Astrocyte of the cerebellum (primary cell): Measurements from ENCODE around the gene DNAH6.
A peak's percentile ranks its signal among the peaks of the same experiment; 100 is the strongest.
"Not testable (repeated sequence)": the region's sequence is repeated elsewhere in the genome, so short reads cannot be mapped to it uniquely, and the experiment has no call there.

Source experiments
- DNase-seq: peaks from one replicate; pipeline ENCODE4 v3.0.0-alpha.2; 2011; ENCODE audit warnings: low read depth
- H3K4me3 ChIP-seq: 2 replicates; pipeline ENCODE4 v1.5.1; 2011; ENCODE audit warnings: mild to moderate bottlenecking, low read depth, low read length, moderate library complexity
- CTCF ChIP-seq: IDR thresholded peaks from 2 replicates; pipeline ENCODE4 v1.5.1; 2012; ENCODE audit warnings: low read length, low read depth, moderate library complexity, mild to moderate bottlenecking; ENCODE audit errors: missing control alignments
- in situ Hi-C: cut with HindIII; loops from 2 replicates; pipeline ENCODE4 v1.10.0; 2017; ENCODE audit warnings: low sequenced_read_pairs

DNAH6 gene

GRCh38 chr2:84858937-84859336, 342.6 kb downstream of the DNAH6 start:
- no peak for DNase-seq
- TF ChIP-seq CTCF = no peak
- H3K4me3 ChIP-seq = no peak overlapping the region
- in situ Hi-C loops = no loop called here

- in situ Hi-C loops = no loop called here
Observed at GRCh38 chr2:84861539-84861938, 345.2 kb downstream of the DNAH6 start.

GRCh38 chr2:84862006-84862405, 345.7 kb downstream of the DNAH6 start:
- no peak for DNase-seq
- no peak overlapping the region for H3K4me3 ChIP-seq
- in situ Hi-C loops = no loop called here
- TF ChIP-seq CTCF = no peak

More at GRCh38 chr2:84861539-84861938, 345.2 kb downstream of the DNAH6 start:
- no peak for DNase-seq
- H3K4me3 ChIP-seq = no peak overlapping the region
- no peak for TF ChIP-seq CTCF

- H3K4me3 ChIP-seq = no peak overlapping the region
Observed at GRCh38 chr2:84865181-84865783, 349.0 kb downstream of the DNAH6 start.

GRCh38 chr2:84866122-84866521, 349.8 kb downstream of the DNAH6 start:
- TF ChIP-seq CTCF = no peak
- in situ Hi-C loops = no loop called here
- no peak for DNase-seq
- H3K4me3 ChIP-seq = no peak overlapping the region

More at GRCh38 chr2:84865181-84865783, 349.0 kb downstream of the DNAH6 start:
- no peak for DNase-seq
- in situ Hi-C loops = no loop called here
- peak; percentile 13 for TF ChIP-seq CTCF

GRCh38 chr2:84868327-84868726, 352.0 kb downstream of the DNAH6 start:
- DNase-seq, in situ Hi-C loops: not testable (repeated sequence)

More at GRCh38 chr2:84868327-84868726, 352.0 kb downstream of the DNAH6 start:
- H3K4me3 ChIP-seq = not testable (repeated sequence)
